HG03139 (cell line): ENCODE measurements around the gene AFF3.

Experiments used
- ATAC-seq: cut with Tn5 transposase; IDR thresholded peaks from one replicate; pipeline ENCODE4 v1.9.1; 2021; ENCODE audit not compliant: unreplicated experiment

Gene AFF3

DNA sequence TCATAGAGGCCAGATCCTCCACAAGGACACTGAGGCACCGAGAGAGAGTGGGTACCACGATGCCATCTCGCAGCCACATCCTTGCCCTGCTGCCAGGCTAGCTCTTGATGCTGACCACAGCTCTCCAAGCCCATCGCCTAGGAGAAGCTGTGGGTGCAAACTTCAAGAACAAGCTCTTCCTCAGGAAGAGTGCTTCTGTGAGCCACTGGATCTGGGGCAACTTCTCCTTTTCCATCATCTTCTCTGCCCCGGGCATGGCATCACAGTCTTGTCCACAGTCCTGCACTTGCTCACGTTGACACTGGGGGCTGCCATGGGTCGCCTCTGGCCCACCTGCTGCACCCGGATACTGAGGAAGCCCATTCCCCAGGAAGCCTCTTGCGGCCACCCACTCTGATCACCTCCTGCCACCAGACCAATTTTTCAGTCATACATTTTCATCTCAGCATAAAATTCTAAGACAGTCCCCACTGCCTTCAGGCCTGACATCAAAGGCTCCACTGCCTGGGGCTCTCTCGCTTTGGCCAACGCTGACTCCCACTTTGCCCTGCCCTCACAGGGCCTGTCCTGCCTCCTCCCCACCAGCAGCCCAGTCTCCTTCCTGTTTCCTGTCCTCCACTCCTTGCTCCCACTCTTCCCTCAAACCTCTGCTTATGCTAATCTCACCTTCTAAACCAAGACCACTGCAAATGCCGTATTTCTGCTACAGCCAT is 243.9 kb downstream of the AFF3 start:
- no peak for ATAC-seq

DNA sequence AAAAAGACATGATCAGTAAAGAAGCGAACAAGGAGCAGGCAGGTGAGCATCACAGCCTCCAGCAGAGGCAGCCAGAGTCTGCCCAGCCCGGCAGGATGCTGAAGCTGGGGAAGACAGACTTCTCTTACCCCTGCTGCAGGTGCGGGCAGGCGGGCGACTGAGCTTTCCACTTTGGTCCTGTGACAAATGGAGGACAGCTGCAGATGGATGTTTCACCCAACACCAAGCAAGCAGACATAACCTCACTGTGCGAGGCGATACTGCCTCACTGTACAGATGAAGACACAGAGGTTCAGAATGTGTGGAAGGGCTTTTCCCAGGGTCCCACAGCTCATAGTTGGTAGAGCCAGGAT is 251.0 kb downstream of the AFF3 start:
- no peak for ATAC-seq

DNA sequence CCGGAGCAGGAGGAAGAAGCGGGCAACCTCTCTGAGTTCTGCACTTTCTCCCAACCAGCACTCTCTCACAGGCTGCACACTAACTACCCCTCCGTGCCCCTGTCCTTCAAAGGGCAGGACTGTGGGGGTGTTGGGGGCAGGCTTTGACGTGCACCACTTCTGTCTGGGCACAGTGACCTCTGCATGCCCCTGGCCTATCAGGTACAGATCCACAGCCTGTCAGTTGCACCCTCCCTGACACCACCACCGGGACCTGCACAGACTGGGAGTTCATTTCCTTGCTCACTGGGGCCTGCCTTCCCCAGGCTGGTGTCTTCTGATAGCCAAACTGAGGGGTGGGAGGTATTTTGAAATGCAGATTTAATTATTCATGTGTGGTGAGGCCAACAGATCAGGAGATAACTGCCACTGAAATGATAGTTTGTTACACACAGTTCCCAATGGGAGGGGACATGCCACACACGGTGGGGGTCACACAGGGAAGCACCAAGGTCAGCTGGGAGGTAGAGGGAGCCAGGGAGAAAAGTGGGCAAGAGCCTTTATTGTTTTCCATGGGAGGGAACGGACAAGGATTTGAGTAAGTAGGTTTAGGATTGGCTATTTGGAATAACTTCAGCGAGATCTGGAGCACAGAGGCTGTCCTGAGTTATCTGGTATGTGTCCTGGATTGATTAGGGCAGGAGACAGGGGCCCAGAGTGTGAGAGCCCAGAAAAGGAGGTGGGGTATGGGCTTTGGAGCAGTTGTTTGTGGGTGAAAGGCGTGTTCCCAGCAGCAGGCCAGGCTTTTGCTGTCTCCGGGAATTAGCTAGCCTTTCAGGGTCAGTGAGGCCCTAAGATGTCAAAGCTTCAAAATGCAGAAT is 251.6 kb downstream of the AFF3 start:
- ATAC-seq, result no peak

DNA sequence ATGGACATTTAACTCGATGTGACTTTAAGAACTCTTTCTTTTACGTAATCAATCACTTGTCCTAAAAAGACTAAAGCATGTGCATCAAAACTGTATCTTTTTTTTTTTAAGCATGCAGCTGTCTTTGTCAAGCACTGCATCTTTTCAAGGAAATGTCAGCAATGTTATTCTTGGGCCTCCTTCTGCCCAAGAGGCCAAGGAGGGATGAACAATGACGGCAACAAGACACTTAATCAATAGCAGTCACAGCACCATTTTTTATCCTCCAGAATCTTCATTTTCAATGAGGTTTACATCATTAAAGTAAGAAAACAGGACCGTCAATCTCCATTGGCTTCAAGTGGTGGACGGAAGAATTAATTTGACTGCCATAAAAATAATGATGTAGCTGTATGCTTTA is 253.8 kb downstream of the AFF3 start:
- ATAC-seq, result no peak

DNA sequence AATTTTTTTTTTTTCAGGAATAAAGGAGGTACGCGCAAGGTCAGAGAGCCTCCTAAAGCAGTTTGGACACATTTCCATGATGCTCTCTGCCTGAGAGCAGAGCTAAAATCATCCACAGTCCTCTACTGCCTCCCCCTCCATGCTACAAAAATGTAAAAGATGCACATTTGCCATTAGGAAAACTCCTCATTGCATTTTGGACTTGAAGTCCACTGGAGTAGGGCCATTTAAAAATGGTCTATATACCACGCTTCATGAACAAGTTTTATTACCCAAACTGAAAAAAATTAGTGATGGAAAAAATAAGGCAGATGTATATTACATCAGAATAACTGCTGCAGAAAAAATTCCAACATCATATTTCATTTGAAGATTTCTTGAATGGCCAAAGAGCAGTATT is 256.0 kb downstream of the AFF3 start:
- ATAC-seq, result no peak

DNA sequence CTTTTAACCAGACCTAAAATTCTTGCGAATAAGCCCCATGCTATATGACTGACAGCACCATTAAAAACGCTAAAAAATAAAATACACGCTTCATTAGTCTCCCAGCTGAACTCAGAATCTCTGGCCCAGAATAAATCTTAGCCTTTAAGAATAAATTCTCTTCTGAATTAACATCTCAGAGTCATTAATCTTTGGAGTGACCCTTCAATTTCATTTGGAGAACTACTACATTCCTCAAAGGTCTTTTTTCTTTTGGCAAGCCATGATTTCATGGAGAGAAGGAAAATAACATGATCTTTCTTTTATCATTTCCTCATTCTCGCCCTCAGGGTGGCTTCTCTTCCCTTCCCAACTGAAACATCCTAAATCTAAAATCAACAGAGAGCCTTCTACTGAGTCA is 259.0 kb downstream of the AFF3 start:
- ATAC-seq, result no peak

DNA sequence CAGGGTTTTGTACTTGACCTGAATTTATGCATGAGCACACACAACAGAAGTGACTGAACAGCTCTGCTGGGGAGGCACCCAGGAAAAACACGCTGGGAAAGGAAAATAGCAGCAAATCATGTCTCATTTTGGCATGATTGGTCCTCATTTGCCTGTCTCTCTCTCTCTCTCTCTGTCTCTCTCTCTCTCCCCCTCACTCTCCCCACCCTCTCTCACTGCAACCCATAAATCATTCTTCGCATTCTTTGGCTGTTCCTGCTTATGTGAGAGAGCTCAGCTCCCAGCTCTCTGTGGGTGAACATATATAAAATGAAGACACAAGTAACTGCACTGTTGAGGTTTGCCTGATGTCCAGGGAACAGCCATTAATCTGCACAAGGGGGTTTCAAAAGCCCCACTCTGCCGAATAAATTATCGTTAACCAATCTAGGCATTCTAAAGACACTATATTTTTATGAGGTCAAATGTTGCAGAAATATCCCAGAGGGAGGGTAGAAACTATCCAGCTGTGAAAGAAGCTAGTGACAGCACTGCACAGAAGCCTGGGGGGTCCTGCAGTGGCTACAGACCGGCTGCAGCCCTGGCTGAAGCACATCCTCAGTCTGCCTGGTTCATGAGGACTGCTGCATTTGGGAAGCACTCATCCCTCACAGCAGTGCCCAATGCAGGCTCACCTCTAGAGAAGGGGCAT is 260.3 kb downstream of the AFF3 start:
- ATAC-seq, result no peak

DNA sequence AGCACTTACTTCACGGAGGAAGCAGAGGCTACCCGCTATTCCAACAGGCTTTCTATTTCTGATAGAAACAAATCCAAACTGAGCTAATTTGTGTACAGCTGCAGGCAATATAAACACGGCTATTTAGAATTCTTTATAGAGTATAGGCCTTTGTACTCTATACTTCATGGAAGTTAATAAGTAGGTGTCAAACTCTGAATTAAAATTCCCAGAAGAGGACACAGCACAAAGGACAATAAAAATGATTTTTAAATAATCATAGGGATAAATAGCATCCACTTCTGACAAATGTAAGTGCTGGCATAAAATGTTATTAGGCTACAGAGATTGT is 261.5 kb downstream of the AFF3 start:
- no peak for ATAC-seq

DNA sequence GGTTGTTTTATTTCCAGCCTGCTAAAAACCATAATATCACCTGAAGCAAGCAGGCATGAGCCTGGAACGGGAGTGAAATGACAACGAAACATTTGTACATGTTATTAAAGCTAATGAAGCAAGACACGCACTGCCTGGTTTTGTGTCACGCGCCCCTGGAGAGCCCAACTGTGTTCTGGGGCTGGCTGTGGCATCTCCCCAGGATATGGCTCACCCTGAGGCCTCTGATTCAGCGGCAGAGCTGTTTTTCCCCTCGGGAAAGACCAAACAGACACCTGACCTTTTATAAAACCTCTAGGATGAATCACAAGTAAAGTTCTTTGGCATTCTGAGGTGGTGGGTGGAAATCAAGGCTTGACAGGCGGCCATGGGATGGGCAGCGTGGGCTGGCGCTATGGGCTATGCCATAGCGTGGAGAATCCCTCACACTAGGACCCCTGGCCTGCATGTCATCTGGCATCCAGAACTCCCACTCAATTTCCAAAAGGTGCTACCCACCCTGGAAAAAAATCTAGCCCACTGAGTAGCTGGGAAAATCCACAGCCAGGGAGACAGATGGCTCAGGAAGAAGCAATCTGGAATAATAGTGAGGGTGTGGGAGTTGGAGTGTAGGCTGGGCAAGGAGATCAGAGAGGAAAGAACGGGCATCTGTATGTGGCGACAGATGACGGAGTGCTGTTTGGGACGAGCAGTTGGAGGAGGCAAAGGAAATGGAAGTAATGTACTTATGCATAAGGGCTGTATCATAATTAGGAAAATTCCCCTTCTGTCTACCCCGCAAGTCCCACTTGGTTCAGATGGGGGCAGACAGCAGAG is 262.0 kb downstream of the AFF3 start:
- ATAC-seq, result no peak

DNA sequence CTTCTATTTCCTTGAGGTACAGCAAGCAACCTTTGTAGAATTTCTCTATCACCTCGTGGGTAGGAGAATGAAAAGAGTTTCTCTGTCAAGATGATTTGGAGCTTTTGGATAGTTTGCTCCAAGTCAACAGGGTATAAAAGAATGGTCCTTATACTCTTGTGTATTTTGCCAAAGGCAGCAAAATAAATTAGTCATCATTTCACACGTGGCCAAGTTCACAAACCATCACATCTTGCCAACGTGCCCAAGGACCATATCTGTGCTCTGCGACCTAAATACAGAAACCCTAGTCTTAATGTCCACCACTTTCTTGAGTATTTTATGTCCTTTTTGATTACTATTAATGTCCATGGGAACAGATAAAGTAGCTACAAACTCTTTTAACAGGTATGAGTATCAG is 262.9 kb downstream of the AFF3 start:
- no peak for ATAC-seq

DNA sequence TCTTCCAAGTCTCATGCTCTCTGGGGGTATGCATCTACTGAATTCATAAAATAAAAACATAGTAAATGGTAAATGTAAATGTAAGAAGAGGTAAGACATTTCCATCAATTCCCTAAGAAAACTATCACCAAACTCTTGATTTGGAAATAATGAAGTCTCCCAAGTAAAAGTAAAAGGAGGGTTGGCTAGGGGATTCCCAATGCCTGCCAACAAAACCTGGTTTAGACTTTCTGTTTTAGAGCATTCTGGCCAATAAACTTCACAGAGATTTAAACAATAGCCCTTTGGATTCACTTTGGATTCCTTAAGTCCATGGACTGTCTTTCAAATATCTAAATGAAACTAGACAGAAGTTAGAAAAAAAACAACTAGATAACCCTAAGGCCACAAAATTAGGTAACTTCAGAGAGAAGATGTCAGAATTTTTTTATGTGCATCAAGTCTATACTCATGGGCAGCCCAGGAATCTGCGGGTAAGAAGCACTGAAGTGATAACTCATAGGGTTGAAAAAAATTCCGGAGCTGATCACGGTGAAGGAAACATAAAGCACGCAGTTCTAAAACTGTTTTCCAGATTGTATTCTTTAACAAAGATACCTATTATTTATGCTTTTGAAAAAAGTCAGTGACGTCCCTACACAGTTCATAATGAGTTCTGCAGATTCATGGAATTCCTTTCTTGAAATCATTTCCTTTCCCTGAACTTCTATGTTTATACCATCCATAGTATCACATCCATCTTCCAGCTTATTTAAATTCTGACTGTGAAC is 263.6 kb downstream of the AFF3 start:
- ATAC-seq, result no peak

DNA sequence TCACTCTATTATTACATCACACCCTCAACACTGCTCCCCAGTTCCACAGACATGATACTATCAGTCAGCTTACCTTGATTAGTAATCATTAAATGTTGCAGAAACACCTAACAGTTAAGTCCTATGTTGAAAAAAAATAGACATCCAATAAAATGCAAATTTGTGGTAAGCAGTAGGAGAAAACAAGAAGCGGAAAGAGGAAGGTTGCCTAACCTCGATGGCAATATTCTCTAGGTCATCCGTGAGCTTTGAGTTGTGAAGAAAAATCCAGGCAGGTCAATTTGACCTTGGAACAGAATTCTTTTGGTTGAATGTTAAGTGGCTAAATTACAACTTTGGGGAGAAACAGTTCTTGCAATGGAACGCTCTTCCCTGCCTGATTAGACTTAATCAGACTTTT is 264.4 kb downstream of the AFF3 start:
- ATAC-seq, result no peak

DNA sequence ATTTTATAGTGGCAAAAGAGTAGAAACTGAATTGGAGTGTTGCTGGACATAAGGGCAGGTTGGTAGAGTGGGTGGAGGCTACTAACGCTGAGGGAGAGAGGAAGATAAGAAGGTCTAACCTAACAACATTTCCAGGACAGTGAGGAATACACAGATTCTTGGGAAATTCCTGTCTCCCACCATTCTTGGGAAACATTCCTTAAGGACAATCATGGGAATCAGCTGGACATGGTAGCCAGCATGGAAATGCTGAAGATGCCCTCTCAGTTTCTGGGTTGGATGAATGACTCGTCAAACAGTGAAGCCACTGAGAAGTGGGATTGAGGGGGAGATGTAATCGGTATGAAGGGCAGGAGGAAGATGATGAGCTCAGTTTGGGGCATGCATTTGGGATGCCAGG is 265.4 kb downstream of the AFF3 start:
- no peak for ATAC-seq

DNA sequence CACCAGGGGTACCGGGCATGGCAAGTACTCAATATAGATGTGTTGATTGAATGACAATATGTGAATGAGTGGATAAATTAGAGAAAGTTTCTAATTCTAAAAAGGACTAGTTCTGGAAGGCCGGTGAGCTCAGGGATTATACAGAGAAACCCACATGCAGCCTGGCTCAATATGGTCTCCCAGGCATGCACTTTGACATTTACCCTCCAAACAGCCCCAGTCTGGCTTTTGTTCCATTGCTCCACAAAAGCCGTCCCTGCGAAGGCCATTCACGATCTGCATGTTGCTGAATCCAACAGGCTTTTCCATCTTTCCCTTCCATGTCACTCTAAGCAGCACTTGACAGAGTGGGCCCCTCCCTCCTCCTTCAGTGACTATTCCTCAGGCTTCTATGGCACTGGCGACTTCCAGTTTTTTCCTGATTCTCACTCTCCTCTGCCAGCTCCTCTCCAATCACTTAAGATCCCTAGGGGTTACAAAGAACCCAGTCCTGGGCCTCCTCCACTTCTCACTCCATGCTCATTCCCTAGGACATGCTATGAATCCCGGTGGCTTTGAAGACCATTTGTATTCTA is 266.7 kb downstream of the AFF3 start:
- ATAC-seq, result no peak

DNA sequence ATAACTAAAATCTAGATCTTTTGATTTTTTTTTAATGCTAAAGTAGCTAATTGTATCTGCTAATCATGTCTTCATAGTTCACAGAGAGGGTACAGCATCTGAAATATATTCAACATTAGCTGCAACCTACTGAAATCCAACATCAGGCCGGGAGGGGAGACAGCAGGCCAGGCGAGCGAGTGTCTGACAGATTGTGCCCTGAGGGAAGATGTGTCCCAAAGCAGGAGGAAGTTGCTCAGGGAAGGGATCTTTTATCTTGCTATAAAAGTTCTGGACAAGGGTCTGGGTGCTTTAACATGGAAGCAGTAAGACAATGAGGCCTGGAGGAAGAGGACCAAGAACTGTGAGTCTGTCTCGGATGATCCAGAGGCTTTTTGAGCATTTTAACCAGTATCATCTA is 274.1 kb downstream of the AFF3 start:
- no peak for ATAC-seq

DNA sequence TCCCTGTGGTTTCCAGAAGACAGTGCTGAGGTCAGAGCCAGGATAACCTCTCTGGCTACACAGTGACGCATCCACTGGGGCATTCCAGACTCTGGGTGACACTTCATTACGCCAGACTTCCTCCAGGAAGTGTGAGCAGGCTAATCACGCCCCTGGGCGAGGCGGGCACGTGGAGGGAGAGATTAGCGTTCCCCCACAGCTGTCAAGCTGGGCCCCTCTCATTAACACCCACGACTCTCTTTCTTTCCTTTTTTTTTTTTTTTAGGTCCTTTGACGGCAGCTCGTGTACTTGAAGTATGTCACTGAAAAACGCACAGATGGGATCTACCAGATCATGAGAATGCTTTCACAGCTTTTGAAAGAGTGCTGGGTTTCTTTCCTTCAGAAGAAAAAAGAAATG is 274.6 kb downstream of the AFF3 start:
- no peak for ATAC-seq

DNA sequence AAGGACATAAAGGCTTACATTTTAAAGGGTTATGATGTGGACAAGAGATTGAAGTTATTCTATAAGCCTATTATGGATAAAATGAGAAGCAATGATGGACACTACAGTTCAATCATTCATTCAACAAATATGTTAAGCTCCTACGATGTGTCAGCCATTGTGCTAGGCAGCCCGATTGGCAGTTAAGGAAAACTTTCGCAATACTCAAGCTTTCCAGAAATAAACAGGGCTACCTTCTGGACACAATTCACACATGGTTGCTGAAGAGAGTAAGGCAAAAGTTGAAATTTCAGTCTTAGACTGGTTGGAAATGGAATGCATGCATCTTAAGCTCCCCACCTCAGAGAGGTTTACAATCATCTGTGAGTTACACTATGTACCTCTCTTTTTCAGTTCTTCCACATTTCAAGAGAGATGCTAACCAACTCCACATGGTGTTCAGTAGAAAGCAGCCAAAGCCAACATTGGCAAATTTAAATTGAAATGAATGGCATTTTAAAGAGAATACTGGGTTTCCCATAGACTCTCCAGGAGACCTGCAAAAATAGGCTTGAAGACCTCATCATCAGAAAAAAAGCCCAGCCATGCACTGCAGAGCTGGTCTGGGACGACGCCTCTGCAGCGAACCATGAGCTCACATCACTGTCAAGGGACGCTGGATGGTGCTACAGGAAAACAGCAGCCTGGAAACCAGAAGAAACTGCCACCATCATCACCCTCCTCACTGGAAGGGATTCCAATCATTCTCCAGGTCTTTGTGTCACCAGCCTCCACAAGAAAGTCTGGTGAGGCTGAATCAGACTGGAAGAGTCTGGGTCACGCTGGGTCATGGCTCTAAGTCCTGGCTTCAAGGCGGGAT is 276.3 kb downstream of the AFF3 start:
- ATAC-seq, result no peak

DNA sequence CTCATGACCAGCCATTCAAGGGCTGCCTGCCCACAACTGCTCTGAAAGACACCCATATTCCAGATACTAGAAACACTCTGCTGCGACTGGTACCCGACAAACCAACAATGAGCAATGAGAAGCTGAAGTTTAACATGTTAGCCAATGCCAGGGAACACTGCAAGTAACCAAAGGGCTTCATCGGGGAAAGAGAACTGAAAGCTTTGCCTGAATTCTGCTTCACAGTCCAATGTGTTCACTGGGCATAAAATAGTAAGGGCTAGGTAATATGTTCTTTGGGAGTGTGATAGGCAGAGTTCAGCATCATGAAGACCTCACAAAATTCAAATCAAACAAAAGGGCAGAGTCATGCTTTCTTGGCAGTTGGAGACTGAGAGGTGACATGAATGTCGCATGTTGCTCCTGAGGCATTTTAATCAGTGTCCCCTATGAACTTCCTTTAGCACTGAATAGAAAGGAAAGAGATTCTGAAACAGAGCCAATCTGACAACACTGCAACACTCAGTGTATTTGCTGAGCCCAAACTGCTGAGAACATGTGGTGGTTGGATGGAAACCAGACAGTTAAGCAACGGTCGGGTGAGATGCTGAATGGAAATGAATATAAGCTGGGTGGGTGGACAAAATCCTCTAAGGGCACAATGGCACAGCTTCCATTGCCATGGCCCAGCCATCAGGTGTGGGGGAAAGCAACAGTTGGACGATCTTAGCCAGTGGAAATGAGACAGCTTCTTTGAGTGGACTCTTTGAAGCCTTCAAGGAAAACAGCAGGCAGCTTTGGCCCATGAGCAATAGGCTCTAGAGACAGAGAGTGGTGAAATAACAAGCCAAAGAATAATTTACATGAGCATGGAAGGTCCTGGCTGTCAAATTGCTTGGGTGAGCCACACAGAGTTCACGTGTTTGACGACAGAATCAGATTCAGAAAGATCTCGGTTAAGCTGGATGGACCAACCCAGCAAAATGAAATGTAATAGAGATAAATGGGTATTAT is 277.5 kb downstream of the AFF3 start:
- no peak for ATAC-seq
